SU-DHL-6 (cell line): Measurements from ENCODE around the gene GPX3.

Experiments used
- CTCF ChIP-seq: fragments of 200-600 bp; sonication (generic); IDR thresholded peaks from one replicate; pipeline ENCODE4 v1.5.1; 2017; ENCODE audit warnings: antibody characterized with exemption, mild to moderate bottlenecking, low read length, moderate library complexity; ENCODE audit not compliant: insufficient read depth, poor library complexity, severe bottlenecking
- EZH2phosphoT487 ChIP-seq: fragments of 200-600 bp; sonication (generic), shearing (Covaris generic); conservative IDR thresholded peaks from 2 replicates; pipeline ENCODE4 v1.6.1; 2018; ENCODE audit warnings: mild to moderate bottlenecking, antibody characterized with exemption, low read length, moderate library complexity, mixed read lengths

GRCh38 chr5:151001436-151001835 lies 19.0 kb upstream of the GPX3 start:
- TF ChIP-seq CTCF (no peak), EZH2phosphoT487 (no peak)
